Measurements from ENCODE around the gene CDC25A. TPM values are rescaled to one million over a fixed set of nuclear protein-coding genes. Genes with fewer than 3 reads are reported as not detected.

CDC25A gene
- total RNA-seq, 1 donor from 2014 or later, result 2.6 TPM

GRCh38 chr3:48180531-48181253, 7.5 kb downstream of the CDC25A start:
- Mint-ChIP-seq H3K27me3 (ENCODE audit: low read depth) (no peaks in the 10 kb centered on the region), H3K36me3 (ENCODE audit: low read depth) (peaks cover 26% of the 10 kb centered on the region), H3K9me3 (ENCODE audit: low read depth) (no peaks in the 10 kb centered on the region), H3K4me3 (ENCODE audit: unreplicated experiment) (no peak overlapping the region), H3K27ac (ENCODE audit: unreplicated experiment) (no peak overlapping the region), H3K4me1 (ENCODE audit: low read depth) (no peaks in the 10 kb centered on the region)
- DNase-seq (ENCODE audit: low spot score), result no peak
- TF ChIP-seq CTCF (IDR thresholded peaks at IDR 0.05), result no peak

GRCh38 chr3:48180021-48180420, 8.2 kb downstream of the CDC25A start:
- Mint-ChIP-seq H3K4me1 (ENCODE audit: low read depth) (no peaks in the 10 kb centered on the region), H3K36me3 (ENCODE audit: low read depth) (peaks cover 25% of the 10 kb centered on the region), H3K4me3 (ENCODE audit: unreplicated experiment) (no peak overlapping the region), H3K27me3 (ENCODE audit: low read depth) (no peaks in the 10 kb centered on the region), H3K27ac (ENCODE audit: unreplicated experiment) (no peak overlapping the region), H3K9me3 (ENCODE audit: low read depth) (no peaks in the 10 kb centered on the region)
- DNase-seq (ENCODE audit: low spot score), result no peak
- no peak for TF ChIP-seq CTCF (IDR thresholded peaks at IDR 0.05)

- no peaks in the 10 kb centered on the region for H3K27me3 Mint-ChIP-seq (ENCODE audit: low read depth)
- no peaks in the 10 kb centered on the region for H3K9me3 Mint-ChIP-seq (ENCODE audit: low read depth)
- peaks cover 32% of the 10 kb centered on the region for H3K36me3 Mint-ChIP-seq (ENCODE audit: low read depth)
- no peaks in the 10 kb centered on the region for H3K4me1 Mint-ChIP-seq (ENCODE audit: low read depth)
- H3K27ac Mint-ChIP-seq (ENCODE audit: unreplicated experiment), result no peak overlapping the region
- DNase-seq (ENCODE audit: low spot score), result no peak
- TF ChIP-seq CTCF (IDR thresholded peaks at IDR 0.05), result no peak
- no peak overlapping the region for H3K4me3 Mint-ChIP-seq (ENCODE audit: unreplicated experiment)
Observed at GRCh38 chr3:48178072-48178471, 10.1 kb downstream of the CDC25A start.

- Mint-ChIP-seq H3K27ac (ENCODE audit: unreplicated experiment) (no peak overlapping the region), H3K4me3 (ENCODE audit: unreplicated experiment) (no peak overlapping the region), H3K9me3 (ENCODE audit: low read depth) (no peaks in the 10 kb centered on the region), H3K27me3 (ENCODE audit: low read depth) (no peaks in the 10 kb centered on the region), H3K4me1 (ENCODE audit: low read depth) (peaks cover 6% of the 10 kb centered on the region), H3K36me3 (ENCODE audit: low read depth) (peaks cover 4% of the 10 kb centered on the region)
- DNase-seq (ENCODE audit: low spot score), result no peak
- TF ChIP-seq CTCF (IDR thresholded peaks at IDR 0.05), result peak; percentile 82
Observed at GRCh38 chr3:48157950-48158376, 30.3 kb downstream of the CDC25A start.

- H3K27ac Mint-ChIP-seq (ENCODE audit: unreplicated experiment), result no peak overlapping the region
- no peaks in the 10 kb centered on the region for H3K9me3 Mint-ChIP-seq (ENCODE audit: low read depth)
- no peak for DNase-seq (ENCODE audit: low spot score)
- no peak overlapping the region for H3K4me3 Mint-ChIP-seq (ENCODE audit: unreplicated experiment)
- no peaks in the 10 kb centered on the region for H3K27me3 Mint-ChIP-seq (ENCODE audit: low read depth)
- peaks cover 4% of the 10 kb centered on the region for H3K36me3 Mint-ChIP-seq (ENCODE audit: low read depth)
- no peak for TF ChIP-seq CTCF (IDR thresholded peaks at IDR 0.05)
- peaks cover 10% of the 10 kb centered on the region for H3K4me1 Mint-ChIP-seq (ENCODE audit: low read depth)
Observed at GRCh38 chr3:48157202-48157840, 30.9 kb downstream of the CDC25A start.
